HepG2 (cell line): ENCODE results near the gene SNRNP48. TPM values are rescaled to one million over a fixed set of nuclear protein-coding genes. Genes with fewer than 3 reads are reported as not detected.

ENCODE experiments used
- ATAC-seq: fragments of 200-7000 bp; cut with Tn5 transposase; 3 replicates; pipeline ENCODE4 v1.9.1; 2020; ENCODE audit warnings: mild to moderate bottlenecking, moderate library complexity
- BruUV-seq: library from RNA; stranded (reverse); fragments of 400-500 nt; replicated peaks from 2 replicates; lab custom pipeline; 2021; lab: Mats Ljungman, UMichigan
- CTCF ChIA-PET: fragments of 300-600 bp; formaldehyde crosslinking; extraction: SDS; loops from one replicate; lab custom pipeline; 2021; ENCODE audit warnings: low total read pairs, inconsistent platforms, low intra/inter-chr PET ratio; lab: Yijun Ruan, JAX
- POLR2A ChIA-PET: fragments of 350-600 bp; sonication (Branson Sonifier 250); formaldehyde crosslinking; loops from one replicate; lab custom pipeline; 2020; ENCODE audit warnings: antibody characterized with exemption, inconsistent platforms; lab: Yijun Ruan, JAX
- DNase-seq: peaks from one replicate; pipeline ENCODE4 v3.0.0-alpha.2; 2015; ENCODE audit warnings: low spot score
- FAIRE-seq: peaks from 3 replicates; lab custom pipeline; 2011; peaks lifted over from hg19 to GRCh38; lab: Jason Lieb, UNC
- H2AFZ ChIP-seq: one replicate; pipeline ENCODE4 v1.6.1; 2011; ENCODE audit warnings: low read length, inconsistent platforms
- H3K27ac ChIP-seq: fragments of 300-600 bp; 3 replicates; pipeline ENCODE4 v1.8.0; 2011; ENCODE audit warnings: mixed run types, mild to moderate bottlenecking, mixed read lengths, low read length, inconsistent platforms; ENCODE audit not compliant: insufficient read depth; ENCODE audit errors: extremely low read length
- H3K27me3 ChIP-seq, 2 experiments: fragments of 200-600 bp in 1 of 2; 2 replicates in 1 of 2; 3 replicates in 1 of 2; pipeline versions ENCODE4 v1.6.0 to v1.8.0; 2011; ENCODE audit warnings: low read length in 2 of 2, mild to moderate bottlenecking in 2 of 2, moderate library complexity in 2 of 2, inconsistent platforms in 1 of 2; ENCODE audit not compliant: insufficient read depth in 2 of 2, control insufficient read depth in 1 of 2
- H3K36me3 ChIP-seq, 2 experiments: fragments of 200-600 bp in 1 of 2; replicated peaks in 1 of 2; 2 replicates in 1 of 2; 3 replicates in 1 of 2; pipeline versions ENCODE4 v1.5.1 to v1.8.0; 2011; ENCODE audit warnings: low read length in 2 of 2, inconsistent platforms in 1 of 2; ENCODE audit not compliant: insufficient read depth in 2 of 2, control insufficient read depth in 1 of 2
- H3K4me1 ChIP-seq: 2 replicates; pipeline ENCODE4 v1.5.1; 2012; ENCODE audit warnings: low read length, inconsistent platforms; ENCODE audit not compliant: insufficient read depth
- H3K4me2 ChIP-seq: 2 replicates; pipeline ENCODE4 v1.6.0; 2011; ENCODE audit warnings: low read depth, low read length, inconsistent platforms
- H3K4me3 ChIP-seq, 3 experiments: fragments of 200-600 bp in 1 of 3; sonication (generic), shearing (Covaris generic) in 1 of 3; replicated peaks in 1 of 3; 2 replicates each; pipeline ENCODE4 v1.5.1; 2011 to 2016; ENCODE audit warnings: low read length in 3 of 3, inconsistent platforms in 2 of 3, low read depth in 2 of 3, mild to moderate bottlenecking in 2 of 3, control low read depth in 1 of 3, mixed read lengths in 1 of 3; ENCODE audit not compliant: insufficient read depth in 1 of 3
- H3K79me2 ChIP-seq: one replicate; pipeline ENCODE4 v1.6.1; 2011; ENCODE audit warnings: low read length, inconsistent platforms; ENCODE audit not compliant: insufficient read depth
- H3K9ac ChIP-seq: 2 replicates; pipeline ENCODE4 v1.6.0; 2011; ENCODE audit warnings: mild to moderate bottlenecking, low read depth, low read length, inconsistent platforms; ENCODE audit not compliant: insufficient read depth
- H3K9me3 ChIP-seq: 2 replicates; pipeline ENCODE4 v1.5.1; 2012; ENCODE audit warnings: mild to moderate bottlenecking, low read length
- H4K20me1 ChIP-seq: 2 replicates; pipeline ENCODE4 v1.6.0; 2011; ENCODE audit warnings: inconsistent platforms, mild to moderate bottlenecking, low read length, moderate library complexity; ENCODE audit not compliant: insufficient read depth
- ARNT2 ChIP-seq: sonication (generic); formaldehyde crosslinking; IDR thresholded peaks from 2 replicates; pipeline ENCODE4 v1.8.0; 2022; ENCODE audit warnings: mild to moderate bottlenecking, low read depth, missing genetic modification reagents, moderate library complexity
- CC2D1A ChIP-seq: sonication (generic); formaldehyde crosslinking; IDR thresholded peaks from 2 replicates; pipeline ENCODE4 v1.8.1; 2023; ENCODE audit warnings: mild to moderate bottlenecking, missing genetic modification reagents
- MXI1 ChIP-seq: IDR thresholded peaks from 3 replicates; pipeline ENCODE4 v1.6.1; 2012; ENCODE audit warnings: low read depth, low read length, inconsistent platforms, borderline replicate concordance
- NFIC ChIP-seq: IDR thresholded peaks from 2 replicates; pipeline ENCODE4 v1.6.1; 2012; ENCODE audit warnings: mild to moderate bottlenecking, low read length, inconsistent platforms
- RCOR2 ChIP-seq: IDR thresholded peaks from 2 replicates; pipeline ENCODE4 v1.6.1; 2016; ENCODE audit warnings: missing biosample characterization, missing genetic modification reagents
- SIN3A ChIP-seq: IDR thresholded peaks from 2 replicates; pipeline ENCODE4 v1.6.1; 2011; ENCODE audit warnings: low read depth, mild to moderate bottlenecking, control low read depth, low read length, borderline replicate concordance
- TEAD3 ChIP-seq: optimal IDR thresholded peaks from 2 replicates; pipeline ENCODE3; 2016; ENCODE audit warnings: borderline replicate concordance
- ZNF724P ChIP-seq: sonication (generic); formaldehyde crosslinking; IDR thresholded peaks from 2 replicates; pipeline ENCODE4 v1.8.0; 2022; ENCODE audit warnings: missing genetic modification reagents, borderline replicate concordance
- ZNF878 ChIP-seq: sonication (generic); formaldehyde crosslinking; IDR thresholded peaks from 2 replicates; pipeline ENCODE4 v1.8.1; 2023; ENCODE audit warnings: mild to moderate bottlenecking, missing genetic modification reagents, moderate library complexity
- WGBS: methylation state at CpG from one replicate; pipeline ENCODE4 v1.1.6; 2017; ENCODE audit warnings: low lambda C conversion rate; 5-methylcytosine and 5-hydroxymethylcytosine counted together
- in situ Hi-C: cut with HindIII; loops from 2 replicates; pipeline ENCODE4 v1.10.0; 2017; ENCODE audit warnings: low pct_unique_long_range_greater_than_20kb; ENCODE audit not compliant: extremely low pct_ligation_motif_present
- intact Hi-C: fragments of 100-400 bp; cut with micrococcal nuclease; formaldehyde crosslinking; loops from one replicate; pipeline ENCODE4 v1.10.0; 2022; ENCODE audit not compliant: unreplicated experiment
- polyA plus RNA-seq, 8 experiments: library from polyadenylated mRNA; depleted of rRNA in 3 of 8; stranded (reverse) in 7 of 8; unstranded in 1 of 8; fragments of >200 nt; fragmentation: Illumina TruSeq in 4 of 8; extraction: Trizol in 4 of 8; gene quantifications; 2 replicates each; pipeline versions ENCODE4 v1.2.1 to v1.2.3, GENCODE V29; 2011 to 2016; ENCODE audit warnings: low read depth in 4 of 8, missing spikeins in 1 of 8, mixed read lengths in 1 of 8; ENCODE audit not compliant: insufficient read depth in 1 of 8
- total RNA-seq, 5 experiments: library from RNA; depleted of rRNA; stranded (reverse); fragments of >200 nt; fragmentation: Illumina TruSeq; extraction: Trizol; gene quantifications; 2 replicates each; pipeline ENCODE4 v1.2.3, GENCODE V29; 2016; ENCODE audit warnings: low read depth in 1 of 5
- TF ChIP-seq, protein P1 (sequence below): sonication (generic); formaldehyde crosslinking; IDR thresholded peaks from 2 replicates; pipeline ENCODE4 v1.8.0; 2022; ENCODE audit warnings: missing genetic modification reagents, mild to moderate bottlenecking, moderate library complexity, borderline replicate concordance
- TF ChIP-seq, protein P2 (sequence below): sonication (generic); formaldehyde crosslinking; IDR thresholded peaks from 2 replicates; pipeline ENCODE4 v1.8.1; 2023; ENCODE audit warnings: missing genetic modification reagents, mild to moderate bottlenecking, borderline replicate concordance

Gene SNRNP48
- total and polyA plus RNA-seq, 2 of the 13 experiments (the other 11 are each of a cell fraction or from before 2014, with no cell fraction given) = 17.5 to 47.5 TPM

DNA sequence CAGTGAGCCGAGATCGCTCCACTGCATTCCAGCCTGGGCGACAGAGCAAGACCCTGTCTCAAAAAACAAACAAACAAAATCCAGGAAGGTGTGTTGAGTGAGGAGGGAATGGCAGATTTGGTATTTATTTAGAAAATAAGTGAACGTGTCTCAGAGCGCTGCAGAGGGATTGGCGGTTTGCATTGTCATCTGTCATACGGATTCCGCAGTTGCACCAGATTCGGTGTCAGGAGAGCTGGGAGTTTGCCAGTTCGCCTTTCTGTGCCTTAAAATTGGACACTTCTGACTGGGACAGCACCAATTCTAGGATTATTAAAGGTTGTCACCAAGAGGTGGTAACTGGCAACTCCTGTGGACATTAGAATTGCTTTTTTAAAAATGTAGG, 912 bp downstream of the SNRNP48 start (continued):
- TF ChIP-seq, protein P1, sequence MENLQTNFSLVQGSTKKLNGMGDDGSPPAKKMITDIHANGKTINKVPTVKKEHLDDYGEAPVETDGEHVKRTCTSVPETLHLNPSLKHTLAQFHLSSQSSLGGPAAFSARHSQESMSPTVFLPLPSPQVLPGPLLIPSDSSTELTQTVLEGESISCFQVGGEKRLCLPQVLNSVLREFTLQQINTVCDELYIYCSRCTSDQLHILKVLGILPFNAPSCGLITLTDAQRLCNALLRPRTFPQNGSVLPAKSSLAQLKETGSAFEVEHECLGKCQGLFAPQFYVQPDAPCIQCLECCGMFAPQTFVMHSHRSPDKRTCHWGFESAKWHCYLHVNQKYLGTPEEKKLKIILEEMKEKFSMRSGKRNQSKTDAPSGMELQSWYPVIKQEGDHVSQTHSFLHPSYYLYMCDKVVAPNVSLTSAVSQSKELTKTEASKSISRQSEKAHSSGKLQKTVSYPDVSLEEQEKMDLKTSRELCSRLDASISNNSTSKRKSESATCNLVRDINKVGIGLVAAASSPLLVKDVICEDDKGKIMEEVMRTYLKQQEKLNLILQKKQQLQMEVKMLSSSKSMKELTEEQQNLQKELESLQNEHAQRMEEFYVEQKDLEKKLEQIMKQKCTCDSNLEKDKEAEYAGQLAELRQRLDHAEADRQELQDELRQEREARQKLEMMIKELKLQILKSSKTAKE (CRISPR knock-in tag) = no peak
- TF ChIP-seq MXI1 = peak; percentile 32; the same call in 1 of the 3 replicates
- no peak for TF ChIP-seq ZNF724P (CRISPR knock-in tag)
- TF ChIP-seq SIN3A = 0 out of 2 replicates have a peak, but pooled peaks have one; percentile 36
- 0 out of 2 replicates have a peak, but pooled peaks have one; percentile 4 for TF ChIP-seq ZNF878 (CRISPR knock-in tag)
- TF ChIP-seq TEAD3 (CRISPR knock-in tag) = peak; percentile 35
- 0 out of 2 replicates have a peak, but pooled peaks have one; percentile 39 for TF ChIP-seq RCOR2 (CRISPR knock-in tag)
- TF ChIP-seq ARNT2 = 0 out of 2 replicates have a peak, but pooled peaks have one; percentile 5
- 0 out of 2 replicates have a peak, but pooled peaks have one; percentile 40 for TF ChIP-seq CC2D1A (CRISPR knock-in tag)

DNA sequence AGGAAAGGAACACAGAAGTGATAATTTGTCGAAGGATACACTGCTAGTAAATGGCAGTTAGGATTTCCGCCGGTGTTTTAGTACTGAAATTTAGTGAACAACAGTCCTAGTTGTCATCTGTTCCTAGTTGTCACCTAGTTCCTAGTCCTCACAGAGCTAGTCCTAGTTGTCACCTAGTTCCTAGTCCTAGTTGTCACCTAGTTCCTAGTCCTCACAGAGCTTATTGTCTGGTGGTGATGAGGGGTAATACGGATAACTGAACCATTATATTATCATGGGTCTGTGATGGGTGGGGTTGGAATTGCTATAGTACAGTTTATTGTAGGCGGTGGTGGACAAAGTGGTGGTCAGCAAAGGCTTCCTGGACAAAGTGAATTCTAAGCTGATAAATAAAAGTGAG, 1.8 kb downstream of the SNRNP48 start:
- H3K36me3 ChIP-seq = peaks cover 14 to 32% of the 10 kb centered on the region in 2 experiments
- no peak for ATAC-seq
- in situ Hi-C loops = no loop called here
- H3K27ac ChIP-seq = no peak overlapping the region
- H3K4me2 ChIP-seq = peak overlapping the region; percentile 76
- H3K4me3 ChIP-seq = peak overlapping the region; percentile 77 to 88 (median 86); a peak in 5 of 6 replicates
- TF ChIP-seq, protein P2, sequence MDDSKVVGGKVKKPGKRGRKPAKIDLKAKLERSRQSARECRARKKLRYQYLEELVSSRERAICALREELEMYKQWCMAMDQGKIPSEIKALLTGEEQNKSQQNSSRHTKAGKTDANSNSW (CRISPR knock-in tag) = no peak
- TF ChIP-seq NFIC (0 out of 2 replicates have a peak, but pooled peaks have one; percentile 25), ARNT2 (no peak)
- TF ChIP-seq, all 625 proteins: peak for 1
- intact Hi-C loops = loop anchor here (2.0 kb wide), 2 partner anchors 51 to 167 kb away; partner anchors contain the start of gene DSP
- FAIRE-seq (no peak), DNase-seq (no peak)
- H3K9ac ChIP-seq = peak overlapping the region; percentile 90
- no peaks in the 10 kb centered on the region for H3K9me3 ChIP-seq
- no TSS peak for BruUV-seq
- CTCF ChIA-PET = no interaction called here
- peaks cover 36% of the 10 kb centered on the region for H3K79me2 ChIP-seq
- H4K20me1 ChIP-seq = peaks cover 22% of the 10 kb centered on the region
- H2AFZ ChIP-seq = no peak overlapping the region
- H3K27me3 ChIP-seq = no peaks in the 10 kb centered on the region
- POLR2A ChIA-PET = interaction anchor here (1.0 to 2.9 kb wide), 4 partner anchors 11 to 166 kb away, joined by 3 to 37 read pairs (median 16); partner anchors contain the start of gene DSP
- H3K4me1 ChIP-seq = peaks cover 34% of the 10 kb centered on the region
- 95% methylated on average over 5 of the region's 5 CpGs for WGBS
